ENCODE results near the gene THY1. TPM values are rescaled to one million over a fixed set of nuclear protein-coding genes. Genes with fewer than 3 reads are reported as not detected.

THY1 gene
- polyA plus RNA-seq, 1 donor (not counting 4 experiments of a cell fraction or from before 2014, with no cell fraction given), result 2.4 TPM

DNA sequence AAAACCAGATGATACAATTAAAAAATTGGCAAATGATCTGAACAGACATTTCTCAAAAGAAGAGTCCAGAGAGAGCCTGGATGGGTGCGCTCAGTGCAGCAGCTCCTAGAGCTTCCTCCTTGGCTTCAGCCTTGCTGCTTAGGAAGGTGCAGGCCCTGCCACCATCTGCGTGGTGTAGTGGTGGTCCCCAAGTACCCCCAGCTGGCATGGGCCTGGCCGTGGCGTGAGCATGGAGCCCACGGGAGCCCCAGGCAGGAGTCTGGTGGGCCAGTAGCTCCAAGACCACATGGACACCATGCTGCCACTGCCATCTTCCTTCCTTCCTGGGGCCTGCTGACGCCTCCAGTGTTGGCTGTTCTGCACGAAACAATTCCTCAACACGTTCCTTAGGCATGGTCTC lies 20.5 kb downstream of the THY1 start:
- DNase-seq (ENCODE audit: low read depth, low spot score), result no peak
- H4K20me1 ChIP-seq (ENCODE audit: control insufficient read depth, extremely low read depth, insufficient read depth, low read length), result no peaks in the 10 kb centered on the region
- dilution Hi-C loops (cut with MboI; ENCODE audit: extremely low pct_ligation_motif_present, low sequenced_read_pairs), result no loop called here
- H3K27me3 ChIP-seq (ENCODE audit: control insufficient read depth, extremely low read depth, insufficient read depth, low read length), result no peaks in the 10 kb centered on the region
- H3K79me2 ChIP-seq (ENCODE audit: control insufficient read depth, insufficient read depth, low read length), result no peaks in the 10 kb centered on the region
- H3K4me1 ChIP-seq (ENCODE audit: control insufficient read depth, extremely low read depth, insufficient read depth, low read length), result no peaks in the 10 kb centered on the region
- H3K4me2 ChIP-seq (ENCODE audit: control insufficient read depth, extremely low read depth, insufficient read depth, low read depth, low read length), result no peak overlapping the region
- no peak overlapping the region for H3K9ac ChIP-seq (ENCODE audit: control insufficient read depth, extremely low read depth, insufficient read depth, low read length)
- no peaks in the 10 kb centered on the region for H3K9me1 ChIP-seq (ENCODE audit: control insufficient read depth, extremely low read depth, insufficient read depth, low read length)
- no peak overlapping the region for H2AFZ ChIP-seq (ENCODE audit: control insufficient read depth, low read length)
- no peaks in the 10 kb centered on the region for H3K9me3 ChIP-seq (ENCODE audit: control insufficient read depth, low read depth, low read length)
- H3K4me3 ChIP-seq (ENCODE audit: control insufficient read depth in 2 of 3, extremely low read depth in 1 of 3, insufficient read depth in 2 of 3, low read depth in 1 of 3, low read length in 3 of 3), result no peak overlapping the region
- FAIRE-seq, result no peak
- no peaks in the 10 kb centered on the region for H3K36me3 ChIP-seq (ENCODE audit: control insufficient read depth in 2 of 2, extremely low read depth in 1 of 2, insufficient read depth in 2 of 2, low read length in 2 of 2)
- no peak overlapping the region for H3K27ac ChIP-seq (ENCODE audit: control insufficient read depth, insufficient read depth, low read length)
- no peak for TF ChIP-seq EZH2 (IDR thresholded peaks at IDR 0.05; ENCODE audit: low read length)
- TF ChIP-seq, protein P1, sequence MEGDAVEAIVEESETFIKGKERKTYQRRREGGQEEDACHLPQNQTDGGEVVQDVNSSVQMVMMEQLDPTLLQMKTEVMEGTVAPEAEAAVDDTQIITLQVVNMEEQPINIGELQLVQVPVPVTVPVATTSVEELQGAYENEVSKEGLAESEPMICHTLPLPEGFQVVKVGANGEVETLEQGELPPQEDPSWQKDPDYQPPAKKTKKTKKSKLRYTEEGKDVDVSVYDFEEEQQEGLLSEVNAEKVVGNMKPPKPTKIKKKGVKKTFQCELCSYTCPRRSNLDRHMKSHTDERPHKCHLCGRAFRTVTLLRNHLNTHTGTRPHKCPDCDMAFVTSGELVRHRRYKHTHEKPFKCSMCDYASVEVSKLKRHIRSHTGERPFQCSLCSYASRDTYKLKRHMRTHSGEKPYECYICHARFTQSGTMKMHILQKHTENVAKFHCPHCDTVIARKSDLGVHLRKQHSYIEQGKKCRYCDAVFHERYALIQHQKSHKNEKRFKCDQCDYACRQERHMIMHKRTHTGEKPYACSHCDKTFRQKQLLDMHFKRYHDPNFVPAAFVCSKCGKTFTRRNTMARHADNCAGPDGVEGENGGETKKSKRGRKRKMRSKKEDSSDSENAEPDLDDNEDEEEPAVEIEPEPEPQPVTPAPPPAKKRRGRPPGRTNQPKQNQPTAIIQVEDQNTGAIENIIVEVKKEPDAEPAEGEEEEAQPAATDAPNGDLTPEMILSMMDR (optimal IDR thresholded peaks at IDR 0.05 in 1 of 3, IDR thresholded peaks at IDR 0.05 in 1 of 3, conservative IDR thresholded peaks at IDR 0.05 in 1 of 3; ENCODE audit: extremely low read depth in 1 of 3, insufficient read depth in 2 of 3, low read length in 3 of 3), result no peak

DNA sequence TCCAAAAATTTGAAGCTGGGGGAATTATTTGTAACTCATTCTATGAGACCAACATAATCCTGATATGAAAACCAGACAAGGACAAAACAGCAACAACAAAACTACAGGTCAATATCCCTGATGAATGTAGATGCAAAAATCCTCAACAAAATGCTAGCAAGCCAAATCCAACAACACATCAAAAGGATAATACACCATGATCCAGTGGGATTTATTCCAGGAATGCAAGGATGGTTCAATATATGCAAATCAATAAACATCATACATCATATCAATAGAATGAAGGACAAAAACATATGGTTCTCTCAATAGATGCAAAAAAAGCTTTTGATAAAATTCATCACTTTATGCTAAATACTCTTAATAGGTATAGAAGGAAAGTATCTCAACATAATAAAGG lies 22.1 kb downstream of the THY1 start:
- no peak for FAIRE-seq
- H3K9ac ChIP-seq (ENCODE audit: control insufficient read depth, extremely low read depth, insufficient read depth, low read length), result no peak overlapping the region
- H3K4me3 ChIP-seq (ENCODE audit: control insufficient read depth in 2 of 3, extremely low read depth in 1 of 3, insufficient read depth in 2 of 3, low read depth in 1 of 3, low read length in 3 of 3), result no peak overlapping the region
- H3K36me3 ChIP-seq (ENCODE audit: control insufficient read depth in 2 of 2, extremely low read depth in 1 of 2, insufficient read depth in 2 of 2, low read length in 2 of 2), result no peaks in the 10 kb centered on the region
- no peak overlapping the region for H2AFZ ChIP-seq (ENCODE audit: control insufficient read depth, low read length)
- H3K4me1 ChIP-seq (ENCODE audit: control insufficient read depth, extremely low read depth, insufficient read depth, low read length), result no peaks in the 10 kb centered on the region
- dilution Hi-C loops (cut with MboI; ENCODE audit: extremely low pct_ligation_motif_present, low sequenced_read_pairs), result no loop called here
- TF ChIP-seq EZH2 (IDR thresholded peaks at IDR 0.05; ENCODE audit: low read length), result no peak
- TF ChIP-seq, protein P1 (optimal IDR thresholded peaks at IDR 0.05 in 1 of 3, IDR thresholded peaks at IDR 0.05 in 1 of 3, conservative IDR thresholded peaks at IDR 0.05 in 1 of 3; ENCODE audit: extremely low read depth in 1 of 3, insufficient read depth in 2 of 3, low read length in 3 of 3), result no peak
- H3K27ac ChIP-seq (ENCODE audit: control insufficient read depth, insufficient read depth, low read length), result no peak overlapping the region
- no peaks in the 10 kb centered on the region for H3K27me3 ChIP-seq (ENCODE audit: control insufficient read depth, extremely low read depth, insufficient read depth, low read length)
- H3K9me1 ChIP-seq (ENCODE audit: control insufficient read depth, extremely low read depth, insufficient read depth, low read length), result no peaks in the 10 kb centered on the region
- no peaks in the 10 kb centered on the region for H3K79me2 ChIP-seq (ENCODE audit: control insufficient read depth, insufficient read depth, low read length)
- H3K9me3 ChIP-seq (ENCODE audit: control insufficient read depth, low read depth, low read length), result no peaks in the 10 kb centered on the region
- no peak for DNase-seq (ENCODE audit: low read depth, low spot score)
- no peak overlapping the region for H3K4me2 ChIP-seq (ENCODE audit: control insufficient read depth, extremely low read depth, insufficient read depth, low read depth, low read length)
- H4K20me1 ChIP-seq (ENCODE audit: control insufficient read depth, extremely low read depth, insufficient read depth, low read length), result no peaks in the 10 kb centered on the region

Measured in keratinocyte (primary cell).